Right lobe of liver (tissue), 6 donors: ENCODE results near the gene WNT4. TPM values are rescaled to one million over a fixed set of nuclear protein-coding genes. Genes with fewer than 3 reads are reported as not detected.

Experiments
- ATAC-seq, 4 donors: fragments of 200-7000 bp; cut with Tn5 transposase; one replicate each; pipeline ENCODE4 v1.9.1; 2020; ENCODE audit warnings: mild to moderate bottlenecking in 4 of 4, moderate library complexity in 4 of 4
- DNase-seq, 3 donors: peaks; one replicate each; pipeline ENCODE4 v3.0.0-alpha.2; 2020
- H3K27ac ChIP-seq, 3 donors: fragments of 200-600 bp; one replicate each; pipeline ENCODE4 v1.8.0; 2022
- H3K27me3 ChIP-seq, 2 donors: fragments of 200-600 bp; one replicate each; pipeline ENCODE4 v1.8.0; 2022
- H3K36me3 ChIP-seq, 4 donors: fragments of 200-600 bp; sonication (generic) in 1 of 4; one replicate each; pipeline versions ENCODE4 v1.5.1 to v1.8.0; 2017 to 2022; ENCODE audit warnings: control low read depth in 1 of 4
- H3K4me1 ChIP-seq, 4 donors: fragments of 200-600 bp; sonication (generic) in 1 of 4; one replicate each; pipeline versions ENCODE4 v1.5.1 to v1.8.0; 2017 to 2022; ENCODE audit warnings: control low read depth in 1 of 4
- H3K4me3 ChIP-seq, 3 donors: fragments of 200-600 bp; one replicate each; pipeline ENCODE4 v1.8.0; 2022
- H3K9me3 ChIP-seq, 4 donors: fragments of 200-600 bp; sonication (generic) in 1 of 4; one replicate each; pipeline versions ENCODE4 v1.5.1 to v1.8.0; 2017 to 2022; ENCODE audit warnings: control low read depth in 1 of 4
- CTCF ChIP-seq, 4 donors: fragments of 200-600 bp in 3 of 4; fragments of 450-650 bp in 1 of 4; IDR thresholded peaks; one replicate each; pipeline versions ENCODE4 v1.5.1 to v1.8.0; 2016 to 2022; ENCODE audit warnings: antibody characterized with exemption in 4 of 4, mild to moderate bottlenecking in 2 of 4
- POLR2A ChIP-seq: fragments of 450-650 bp; IDR thresholded peaks from one replicate; pipeline ENCODE4 v1.6.1; 2017; ENCODE audit warnings: antibody characterized with exemption, mild to moderate bottlenecking
- WGBS: methylation state at CpG from one replicate; pipeline ENCODE4 v1.1.6; 2018; ENCODE audit warnings: low coverage, low lambda C conversion rate; ENCODE audit not compliant: insufficient coverage; ENCODE audit errors: missing lambda C conversion rate; 5-methylcytosine and 5-hydroxymethylcytosine counted together
- intact Hi-C, 2 donors: fragments of 100-400 bp; cut with DNase I; formaldehyde crosslinking; loops; one replicate each; pipeline versions ENCODE4 v1.11.2 to v1.14.1; 2022
- total RNA-seq, 6 experiments: library from RNA; depleted of rRNA in 2 of 6; stranded (reverse); fragments of >200 nt in 2 of 6; fragmentation: NEBNext Ultra II Directional in 3 of 6; extraction: Animal tissue kit (Norgen Biotek cat#: 25700) in 3 of 6; gene quantifications; one replicate each; pipeline versions ENCODE4 v1.1.0 to v1.2.4, GENCODE V29; 2016 to 2023
- donor health status: DM: no; HTN: yes; CAD: no.
- donor health status: DM: no; HTN: no; CAD: no.
- donor health status: DM: no; HTN: no; CAD: no.
- donor health status: DM: no; HTN: yes; CAD: no.
- donor health status: DM: no; HTN: yes; CAD: no.

WNT4 gene
- total RNA-seq, 6 experiments from 2014 or later = 0.06 to 0.46 (median 0.21) TPM; not detected in 2

GRCh38 chr1:22168412-22168973 lies 25.6 kb upstream of the WNT4 start:
- Histone ChIP-seq H3K4me1 (no peaks in the 10 kb centered on the region), H3K9me3 (no peaks in the 10 kb centered on the region), H3K4me3 (no peak overlapping the region), H3K27ac (no peak overlapping the region), H3K27me3 (no peaks in the 10 kb centered on the region), H3K36me3 (no peaks in the 10 kb centered on the region)
- intact Hi-C loops = no loop called here
- 22% methylated on average over 4 of the region's 4 CpGs for WGBS
- TF ChIP-seq POLR2A = no peak
- TF ChIP-seq CTCF (IDR thresholded peaks at IDR 0.05) = no peak
- ATAC-seq (no peak), DNase-seq (no peak)

GRCh38 chr1:22166439-22166838 lies 23.5 kb upstream of the WNT4 start:
- H3K4me1 ChIP-seq = no peaks in the 10 kb centered on the region
- no peaks in the 10 kb centered on the region for H3K27me3 ChIP-seq
- WGBS = no CpG with 5 or more reads among the region's 1 CpG
- H3K4me3 ChIP-seq = no peak overlapping the region
- no peaks in the 10 kb centered on the region for H3K9me3 ChIP-seq
- H3K27ac ChIP-seq = no peak overlapping the region
- TF ChIP-seq POLR2A = no peak
- no peak for ATAC-seq
- intact Hi-C loops = no loop called here
- H3K36me3 ChIP-seq = no peaks in the 10 kb centered on the region
- no peak for DNase-seq

GRCh38 chr1:22164841-22165808 lies 22.2 kb upstream of the WNT4 start:
- no peaks in the 10 kb centered on the region for H3K36me3 ChIP-seq
- WGBS = 76% methylated on average over 14 of the region's 14 CpGs
- H3K27me3 ChIP-seq = no peaks in the 10 kb centered on the region
- no peak for ATAC-seq
- no peaks in the 10 kb centered on the region for H3K4me1 ChIP-seq
- no peak overlapping the region for H3K27ac ChIP-seq
- no peaks in the 10 kb centered on the region for H3K9me3 ChIP-seq
- DNase-seq = no peak
- TF ChIP-seq POLR2A (no peak), CTCF (IDR thresholded peaks at IDR 0.05) (no peak)
- no peak overlapping the region for H3K4me3 ChIP-seq
- intact Hi-C loops = no loop called here

GRCh38 chr1:22163564-22163963 lies 20.7 kb upstream of the WNT4 start:
- no peak for DNase-seq
- no peak for ATAC-seq
- Histone ChIP-seq H3K9me3 (no peaks in the 10 kb centered on the region), H3K4me3 (no peak overlapping the region), H3K27ac (no peak overlapping the region), H3K27me3 (no peaks in the 10 kb centered on the region), H3K4me1 (no peaks in the 10 kb centered on the region), H3K36me3 (no peaks in the 10 kb centered on the region)
- intact Hi-C loops = no loop called here
- no peak for TF ChIP-seq POLR2A
- no peak for TF ChIP-seq CTCF (IDR thresholded peaks at IDR 0.05)
- WGBS = 79% methylated on average over 4 of the region's 6 CpGs

- no peaks in the 10 kb centered on the region for H3K36me3 ChIP-seq
- H3K4me1 ChIP-seq = no peaks in the 10 kb centered on the region
- WGBS = 70% methylated on average over 3 of the region's 14 CpGs
- DNase-seq (no peak), ATAC-seq (peak in 1 of 4 donors; percentile 20)
- TF ChIP-seq POLR2A (no peak), CTCF (IDR thresholded peaks at IDR 0.05) (no peak)
- no peaks in the 10 kb centered on the region for H3K9me3 ChIP-seq
- no peak overlapping the region for H3K4me3 ChIP-seq
- H3K27ac ChIP-seq = no peak overlapping the region
- H3K27me3 ChIP-seq = no peaks in the 10 kb centered on the region
- intact Hi-C loops = no loop called here
Observed at GRCh38 chr1:22163137-22163536, 20.2 kb upstream of the WNT4 start.
